GM21447 (cell line): ENCODE results near the gene REG4.
"Not testable (repeated sequence)": the region's sequence is repeated elsewhere in the genome, so short reads cannot be mapped to it uniquely, and the experiment has no call there.

ENCODE experiments used
- ATAC-seq: cut with Tn5 transposase; IDR thresholded peaks from one replicate; pipeline ENCODE4 v1.9.1; 2021; ENCODE audit not compliant: unreplicated experiment

The REG4 gene

DNA sequence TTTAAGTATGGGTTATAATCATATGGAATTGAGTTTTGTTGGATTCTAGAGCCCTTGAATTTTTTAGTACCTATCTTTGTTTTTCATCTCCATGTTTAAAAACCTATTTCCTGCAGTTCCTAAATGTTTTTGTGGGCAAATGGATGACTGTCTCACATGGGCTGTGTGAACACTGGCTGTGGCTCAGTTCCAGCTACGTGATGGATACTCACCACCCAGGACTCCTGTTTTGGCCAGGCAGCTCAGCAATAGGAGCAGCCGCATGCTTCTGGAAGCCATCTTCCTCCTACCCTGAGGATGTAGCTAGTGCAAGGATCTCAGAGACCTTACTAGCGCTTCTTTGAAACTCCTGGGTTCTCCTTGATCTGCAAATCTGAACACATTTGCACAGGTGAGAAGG lies 2.8 kb downstream of the REG4 start:
- no peak for ATAC-seq

DNA sequence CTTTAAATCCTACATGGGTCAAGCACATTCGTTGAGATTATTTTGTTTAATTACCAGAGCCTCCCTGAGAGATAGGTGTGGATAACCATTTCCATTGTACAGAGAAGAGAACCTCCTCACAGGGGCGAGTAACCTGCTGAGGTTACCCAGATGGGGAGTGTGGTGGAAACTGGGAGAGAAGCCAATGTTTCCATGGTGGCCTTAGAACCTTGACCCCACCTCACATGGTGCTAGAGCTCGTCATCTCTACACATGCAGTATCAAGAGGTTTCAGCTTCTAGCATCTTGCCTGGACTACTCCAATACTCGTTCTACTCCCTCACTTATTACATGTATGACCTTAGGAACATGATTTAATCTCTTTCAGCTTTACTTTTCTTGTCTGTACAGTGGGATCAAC lies 4.8 kb downstream of the REG4 start:
- ATAC-seq: no peak

DNA sequence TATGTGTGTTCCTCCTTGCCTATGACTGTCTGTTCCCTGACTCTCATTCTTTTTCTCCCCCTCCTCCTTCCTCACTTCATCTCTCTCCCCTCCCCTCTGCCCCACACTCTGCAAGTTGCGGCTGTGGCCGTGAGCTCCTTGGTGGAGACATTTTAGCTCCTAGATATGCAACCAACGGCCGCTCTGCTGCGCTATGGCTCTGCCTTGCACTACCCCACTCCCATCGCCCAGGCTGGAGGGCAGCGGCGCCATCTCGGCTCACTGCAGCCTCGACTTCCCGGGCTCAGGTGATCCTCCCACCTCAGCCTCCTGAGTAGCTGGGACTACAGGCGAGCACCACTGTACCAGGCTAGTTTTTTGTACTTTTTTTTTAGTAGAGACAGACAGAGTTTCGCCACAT lies 5.5 kb downstream of the REG4 start:
- ATAC-seq: no peak

DNA sequence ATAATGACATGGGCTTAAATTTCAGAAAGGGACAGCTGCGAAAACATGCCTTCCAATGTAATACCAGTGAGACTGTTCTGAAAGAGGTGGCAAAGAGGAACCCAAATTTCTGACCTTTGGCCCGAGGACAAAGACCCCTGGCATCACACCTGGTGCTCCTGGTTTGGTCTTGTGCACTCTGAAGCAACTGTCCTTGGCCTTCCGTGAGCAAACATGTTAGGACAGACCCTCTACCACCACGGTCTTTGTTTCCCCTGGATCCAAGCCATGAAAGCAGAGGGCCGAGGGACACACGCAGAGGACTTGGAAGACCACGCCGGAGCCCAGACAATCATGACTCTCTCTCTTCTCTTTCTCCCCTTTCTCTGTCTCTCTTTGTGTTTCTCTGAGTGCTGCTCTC lies 6.0 kb downstream of the REG4 start:
- ATAC-seq: no peak

DNA sequence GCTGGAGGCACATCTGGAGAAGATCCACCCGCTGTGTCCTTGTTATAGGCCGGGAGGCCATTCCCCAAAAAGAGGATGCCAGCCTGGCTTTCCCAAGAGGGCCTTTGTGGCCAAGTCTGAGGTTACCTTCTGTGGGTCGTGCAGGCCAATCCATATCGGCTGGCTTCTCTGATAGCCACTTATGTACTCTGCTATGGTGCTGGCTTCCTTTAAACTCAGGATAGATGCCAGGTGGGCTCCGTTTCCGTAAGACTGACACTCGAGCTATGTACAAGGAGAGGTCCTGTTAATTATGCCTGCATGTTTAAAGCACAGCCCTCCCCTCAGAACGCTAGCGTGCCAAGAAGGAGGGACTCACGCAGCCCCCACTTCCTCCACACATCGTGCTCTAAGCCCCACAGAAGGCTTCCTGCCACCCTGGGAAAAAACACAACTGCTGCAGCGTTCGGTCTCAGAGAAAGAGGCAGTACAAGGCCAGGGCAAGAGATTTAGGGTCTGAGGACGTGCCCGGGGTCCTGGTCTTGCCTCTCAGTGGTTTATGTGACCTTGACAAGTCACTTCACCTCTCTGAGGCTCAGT lies 11.6 kb downstream of the REG4 start:
- ATAC-seq: no peak

DNA sequence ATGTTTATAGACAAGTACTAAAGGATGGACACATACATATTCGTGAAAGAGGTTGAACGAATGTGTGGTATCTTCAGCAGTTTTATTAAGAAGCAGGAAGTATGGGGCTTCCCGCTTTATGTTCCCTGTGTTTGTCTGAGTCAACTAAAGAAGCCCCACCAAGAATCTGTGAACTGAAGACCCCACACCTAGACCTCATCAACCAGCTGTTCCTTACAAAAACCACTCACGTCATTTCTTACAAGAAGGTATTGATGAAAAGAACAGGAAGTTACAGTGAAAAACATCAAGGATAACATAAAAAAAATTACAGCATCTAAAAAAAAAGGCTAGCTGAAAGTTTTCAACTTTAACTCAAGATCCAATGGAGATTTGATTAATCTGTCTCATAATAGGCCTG lies 12.3 kb downstream of the REG4 start:
- no peak for ATAC-seq

DNA sequence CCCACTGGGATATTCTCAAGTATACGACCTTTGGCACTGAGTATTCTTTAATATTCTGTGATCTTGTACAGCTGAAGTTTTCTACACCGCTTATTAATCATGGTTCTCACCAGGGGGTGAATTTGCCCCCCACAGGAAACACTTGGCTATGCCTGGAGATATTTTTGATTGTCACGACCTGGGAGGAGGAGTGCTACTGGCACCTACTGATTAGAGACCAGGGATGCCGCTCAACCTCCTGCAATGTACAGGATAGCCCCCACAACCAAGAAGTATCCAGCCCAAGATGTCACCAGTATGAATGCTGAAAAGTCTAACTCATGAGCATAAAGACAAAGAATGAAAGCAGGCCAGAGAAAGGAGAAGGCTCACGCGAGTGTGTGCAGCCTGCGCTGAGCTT lies 13.7 kb downstream of the REG4 start:
- no peak for ATAC-seq

DNA sequence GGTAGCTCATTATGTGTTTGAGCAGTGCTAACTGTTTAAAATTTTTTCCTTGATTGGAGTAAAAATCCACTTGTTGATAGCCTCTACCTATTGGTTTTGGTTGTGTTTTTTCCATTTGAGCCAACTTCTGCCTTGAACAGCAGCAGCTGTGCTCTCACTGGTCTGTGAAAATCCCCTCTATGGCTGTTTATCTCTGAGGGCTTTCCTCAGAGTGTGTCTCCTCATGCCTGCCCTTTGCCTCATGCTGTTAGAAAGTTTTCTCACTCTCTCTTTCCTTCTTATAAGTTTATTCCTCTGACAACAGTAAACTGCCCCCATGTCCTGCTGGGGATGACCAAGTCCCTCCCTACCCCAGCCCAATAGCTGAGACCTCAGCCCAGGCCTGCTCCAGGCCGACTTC lies 14.1 kb downstream of the REG4 start:
- ATAC-seq: no peak

DNA sequence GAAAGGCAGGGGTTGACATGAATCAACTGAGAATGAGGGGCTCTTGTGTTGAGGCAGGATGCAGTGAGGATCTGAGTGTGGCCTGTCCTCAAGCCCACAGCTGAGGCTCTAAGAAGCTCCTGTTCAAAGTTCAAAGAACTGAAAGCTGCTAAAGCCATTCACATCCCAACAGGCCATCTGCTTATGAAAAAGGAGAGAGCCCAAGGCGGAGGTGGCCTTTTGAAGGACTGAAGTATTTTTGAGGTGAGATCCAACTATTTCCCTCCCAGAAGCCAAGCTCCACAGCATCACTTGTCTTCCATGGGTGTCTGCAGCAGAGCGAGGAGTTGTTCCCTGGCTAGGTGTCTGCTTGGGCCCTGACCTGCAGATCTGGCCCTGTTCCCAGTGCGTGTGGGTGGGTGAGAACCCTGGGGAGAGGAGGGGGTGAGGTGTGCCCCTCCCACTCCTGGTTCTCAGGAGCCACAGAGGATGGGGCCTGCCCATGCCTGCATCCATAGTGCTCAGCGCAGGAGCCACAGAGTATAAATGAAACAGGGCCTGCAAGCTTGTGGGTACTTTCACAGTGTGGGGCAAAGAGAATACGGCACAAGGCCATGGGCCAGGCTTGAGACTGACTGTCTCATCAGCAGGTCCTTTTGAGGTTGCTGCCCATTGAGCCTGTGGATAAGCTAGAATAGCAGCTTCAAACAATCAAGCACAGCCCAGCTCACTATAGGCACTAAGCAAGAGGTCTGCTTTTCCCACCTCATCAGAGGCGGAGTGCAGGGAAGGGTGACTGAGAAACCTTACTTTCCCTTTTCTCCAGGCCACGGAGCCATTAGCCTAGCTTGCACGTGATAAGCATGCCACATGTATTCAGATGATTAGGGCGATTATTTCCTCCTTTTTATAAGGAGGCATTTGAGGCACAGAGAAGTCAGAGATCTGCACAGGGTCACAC lies 15.7 kb downstream of the REG4 start:
- ATAC-seq: no peak

DNA sequence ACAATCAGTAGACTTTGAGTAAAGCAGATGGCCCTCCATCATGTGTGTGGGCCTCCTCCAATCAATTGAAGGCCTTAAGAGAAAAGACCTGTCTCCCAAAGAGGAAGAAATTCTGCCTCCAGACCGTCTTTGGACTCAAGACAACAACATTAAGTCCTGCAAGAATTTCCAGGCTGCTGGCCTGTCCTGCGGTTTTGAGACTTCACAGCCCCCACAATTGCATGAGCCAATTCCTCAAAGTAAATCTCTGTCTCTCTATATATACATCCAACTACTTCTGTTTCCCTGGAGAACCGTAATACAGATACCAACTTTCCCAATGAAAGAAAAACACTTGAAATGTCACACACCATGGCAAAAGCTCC lies 16.4 kb downstream of the REG4 start:
- ATAC-seq: no peak

DNA sequence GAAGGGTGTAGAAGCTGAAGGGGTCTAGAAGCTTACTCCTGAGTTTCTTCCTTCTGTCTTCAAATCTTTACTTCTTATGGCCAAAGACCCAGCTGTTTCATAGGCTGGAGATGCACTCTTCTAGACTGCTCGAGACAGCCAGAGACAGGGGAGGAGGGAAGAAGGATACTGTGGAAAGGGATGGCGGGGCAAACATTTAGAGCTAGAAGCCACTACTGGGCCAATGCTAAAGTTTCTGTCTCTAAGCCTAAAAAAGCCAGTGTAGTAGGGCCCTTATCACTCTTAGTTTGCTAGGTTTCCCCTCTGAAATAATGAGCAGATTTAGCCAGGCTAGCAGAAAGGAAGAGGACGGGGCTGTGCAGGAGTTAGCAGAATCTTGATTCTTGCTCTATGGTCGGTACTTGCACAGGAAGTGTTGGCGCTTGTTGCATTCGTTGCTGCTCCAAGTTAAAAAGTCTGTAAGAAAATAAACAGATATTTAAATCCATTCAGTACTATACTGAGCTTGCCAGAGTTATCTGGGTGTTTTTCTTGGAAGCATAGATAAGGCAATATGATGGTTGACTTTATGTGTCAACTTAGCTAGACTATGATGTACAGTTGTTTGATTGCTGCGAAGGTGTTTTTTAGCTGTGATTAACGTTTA lies 16.9 kb downstream of the REG4 start:
- ATAC-seq: no peak

DNA sequence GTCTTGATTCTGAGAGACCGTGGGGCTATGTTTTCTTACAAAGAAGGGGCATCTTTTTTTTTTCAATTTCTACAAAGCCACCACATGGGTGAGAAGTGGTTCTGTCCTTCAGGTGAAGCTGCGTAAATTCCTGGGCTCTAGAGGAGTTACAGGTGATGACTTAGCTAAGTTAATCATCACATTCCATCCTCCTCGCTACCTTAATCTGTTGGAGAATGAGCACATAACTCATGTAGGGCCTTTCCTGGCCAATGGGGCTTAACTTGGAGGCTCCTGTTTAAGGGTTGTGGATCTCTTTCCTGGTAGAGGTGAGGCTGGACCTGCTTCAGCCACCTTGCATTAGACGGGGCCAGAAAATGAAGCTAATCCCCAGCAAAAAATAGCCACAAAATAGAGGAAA lies 19.9 kb downstream of the REG4 start:
- no peak for ATAC-seq

DNA sequence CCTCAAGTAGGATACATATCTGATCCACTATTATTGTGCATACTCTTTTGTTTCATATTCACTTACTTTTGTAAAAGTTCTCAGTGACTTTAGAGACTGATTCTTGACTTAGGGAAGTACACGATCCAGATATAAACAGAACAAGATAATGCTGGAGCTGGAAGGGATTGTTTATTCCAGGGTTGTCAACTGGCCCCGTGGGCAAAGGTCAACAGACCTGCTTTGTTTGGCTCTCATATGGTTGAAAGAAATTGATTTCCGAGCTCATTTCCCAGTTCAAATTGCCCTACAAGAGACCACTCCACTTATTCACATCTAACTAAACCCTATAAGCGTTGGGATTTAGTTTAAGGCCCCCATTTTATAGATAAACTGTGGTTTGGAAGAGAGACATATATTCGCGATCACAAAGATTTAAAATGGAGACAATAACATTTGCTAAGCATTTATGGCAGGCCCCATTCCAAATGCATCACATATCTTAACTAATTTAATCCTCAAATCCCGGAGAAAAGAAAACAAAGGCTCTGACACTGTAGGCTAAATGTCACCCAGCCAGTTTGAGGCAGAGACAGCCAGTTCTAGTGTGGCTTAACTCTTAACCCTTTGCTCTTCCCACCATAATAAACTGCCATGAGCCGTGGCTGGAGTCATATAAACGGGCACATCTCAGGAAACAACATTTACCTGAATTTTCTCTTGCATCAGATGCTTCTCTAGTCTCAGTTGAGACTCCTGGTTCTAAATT lies 20.6 kb downstream of the REG4 start:
- no peak for ATAC-seq

DNA sequence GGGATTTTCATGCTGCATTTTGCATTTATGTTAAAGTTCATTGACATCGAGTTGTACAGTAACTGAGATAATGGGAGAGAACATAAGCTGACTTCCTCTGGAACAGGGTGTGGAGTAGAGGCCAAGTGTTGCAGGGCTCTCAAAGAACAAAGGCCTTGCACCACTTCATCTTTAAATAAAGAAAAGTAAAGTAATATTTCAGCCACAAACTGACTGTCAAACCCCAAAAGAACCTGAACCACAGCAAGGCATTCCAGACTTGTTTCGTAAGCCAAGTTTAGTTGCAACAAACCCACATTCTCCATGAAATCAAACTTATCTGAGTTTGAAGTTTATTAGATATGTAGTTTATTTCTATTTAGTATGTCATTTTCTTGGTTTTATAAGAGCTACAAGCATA lies 23.5 kb downstream of the REG4 start:
- no peak for ATAC-seq

DNA sequence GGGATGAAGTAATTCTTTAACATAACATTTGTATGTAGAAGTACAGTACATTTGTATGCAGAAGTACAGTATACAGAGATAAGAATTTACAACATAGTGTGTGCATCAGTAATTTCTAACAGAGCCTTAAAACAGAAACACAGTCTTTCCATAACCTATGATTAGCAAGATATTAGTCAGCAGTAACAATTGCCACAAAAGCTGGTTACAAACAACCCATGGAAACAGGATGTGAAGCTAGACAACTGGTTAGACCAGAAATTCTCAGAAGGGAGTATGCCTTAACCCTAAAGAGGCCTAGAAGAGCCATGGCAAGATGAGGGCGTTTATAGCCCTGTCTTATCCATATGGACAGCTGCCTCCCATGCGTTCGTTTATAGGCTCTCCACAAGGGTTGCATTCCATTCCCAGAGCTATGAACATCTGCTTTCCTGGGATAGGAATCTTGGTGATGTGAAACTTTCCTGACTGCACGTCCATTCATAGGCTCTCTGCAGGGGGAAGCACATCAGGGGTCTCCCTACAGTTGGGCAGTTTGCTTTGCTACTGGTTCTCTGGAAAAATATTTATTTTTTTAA lies 24.7 kb downstream of the REG4 start:
- ATAC-seq: not testable (repeated sequence)

DNA sequence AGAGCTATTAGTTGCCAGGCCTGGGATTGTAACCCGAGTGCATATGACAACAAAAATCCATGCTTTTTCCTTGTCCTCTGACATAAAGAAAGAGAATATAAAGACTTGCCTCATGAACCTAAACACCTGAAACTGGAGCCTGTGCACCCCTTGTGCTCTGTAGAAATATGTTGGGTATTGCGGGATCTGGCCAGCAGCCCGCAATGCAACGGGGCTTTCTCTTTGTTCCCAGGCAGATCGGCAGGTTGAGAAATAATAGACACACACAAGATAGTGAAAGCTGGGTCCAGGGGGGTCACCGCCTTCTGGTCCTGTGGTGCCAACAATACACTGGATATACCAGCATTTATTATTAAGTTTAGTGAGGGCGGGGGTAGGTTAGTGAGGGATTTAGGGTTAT lies 25.2 kb downstream of the REG4 start:
- ATAC-seq: not testable (repeated sequence)

DNA sequence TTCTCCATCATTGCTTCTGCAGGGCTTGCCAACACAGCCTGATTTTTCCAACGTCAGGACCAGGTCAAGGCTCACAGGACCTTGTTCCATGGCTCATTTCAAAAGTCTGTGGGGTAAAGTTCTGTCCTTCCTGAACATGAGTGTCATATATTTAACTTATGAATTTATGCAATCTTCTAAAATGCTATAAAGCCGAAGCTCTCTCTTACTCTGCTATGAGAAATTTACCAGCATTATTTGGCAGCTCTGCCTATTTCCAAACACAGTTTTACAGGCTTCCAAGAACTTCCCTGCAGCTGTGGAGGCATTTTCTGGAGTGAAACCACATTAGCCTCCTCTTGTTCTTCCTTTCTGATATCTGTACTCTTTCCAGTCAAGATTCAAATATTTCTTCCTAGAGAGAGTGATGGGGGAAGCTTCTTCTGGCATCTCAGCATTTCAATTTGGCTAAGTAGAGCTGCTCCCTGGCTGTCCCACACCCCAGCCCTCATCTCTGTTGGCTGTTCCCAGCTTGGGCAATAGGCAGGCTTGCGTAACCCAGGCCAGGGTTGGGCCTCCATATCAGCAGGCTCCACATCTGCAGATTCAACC lies 27.0 kb downstream of the REG4 start:
- no peak for ATAC-seq

DNA sequence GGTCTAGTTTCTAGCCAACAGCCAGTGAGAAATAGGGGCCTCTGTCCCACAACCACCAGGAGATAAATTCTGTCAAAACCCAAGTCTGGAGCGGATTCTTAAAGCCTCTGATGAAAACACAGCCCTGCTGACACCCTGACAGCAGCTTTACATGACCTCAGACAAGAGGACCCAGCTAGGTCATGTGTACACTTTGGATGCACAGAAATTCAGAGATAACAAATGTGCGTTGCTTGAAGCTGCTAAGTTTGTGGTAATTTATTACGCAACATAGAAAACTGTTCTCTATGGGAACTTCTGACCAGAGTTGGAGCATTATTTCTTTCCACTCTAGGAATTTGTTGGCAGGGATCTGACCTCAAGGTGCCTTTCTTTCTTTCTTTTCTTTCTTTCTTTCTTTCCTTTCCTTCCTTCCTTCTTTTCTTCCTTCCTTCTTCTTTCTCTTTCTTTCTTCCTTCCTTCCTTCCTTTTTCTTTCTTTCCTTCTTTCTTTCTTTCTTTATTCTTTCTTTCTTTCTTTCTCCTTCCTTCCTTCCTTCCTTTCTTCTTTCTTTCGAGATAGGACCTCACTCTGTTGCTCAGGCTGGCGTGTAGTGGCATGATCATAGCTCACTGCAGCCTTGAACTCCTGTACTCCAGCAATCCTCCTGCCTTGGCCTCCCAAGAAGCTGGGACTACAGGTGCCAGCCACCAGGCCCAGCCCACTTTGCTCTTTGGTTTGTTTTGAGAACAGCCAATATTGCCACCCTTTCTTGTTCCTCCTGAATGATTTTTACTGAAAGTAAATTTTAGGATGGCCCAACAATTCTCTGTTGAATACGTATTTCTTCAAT lies 27.7 kb downstream of the REG4 start:
- no peak for ATAC-seq

DNA sequence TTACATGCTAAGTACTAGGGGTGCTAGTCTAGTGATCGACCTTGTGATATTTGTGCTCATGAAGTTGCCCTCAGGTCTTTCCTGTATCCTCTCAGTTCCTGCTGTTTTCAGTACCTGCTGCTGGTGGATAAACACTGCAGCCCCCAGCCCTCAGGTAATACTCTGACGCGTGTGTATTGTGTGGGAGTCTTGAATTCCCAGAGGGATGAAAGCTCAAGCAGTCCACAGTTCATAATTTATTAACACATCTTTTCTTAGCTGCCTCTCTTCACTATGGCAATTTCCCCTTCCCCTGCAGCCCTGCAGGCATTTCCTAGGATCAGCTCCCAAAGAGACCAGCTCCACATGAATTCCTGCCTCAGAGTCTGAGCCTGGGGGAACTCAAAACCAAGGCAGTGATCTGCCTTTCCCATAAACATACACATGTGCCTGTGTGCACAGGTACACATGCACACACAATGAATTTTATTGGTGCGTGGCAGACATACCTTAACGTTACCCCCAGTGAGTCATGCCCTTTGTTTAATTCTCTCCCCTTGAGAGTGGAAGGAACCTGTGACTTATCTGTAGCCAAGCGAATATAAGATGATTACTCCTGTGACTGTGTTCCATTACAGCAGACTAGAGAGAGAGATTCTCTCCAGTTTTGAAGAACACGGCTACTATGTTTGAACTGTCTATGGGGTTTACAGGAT lies 28.5 kb downstream of the REG4 start:
- ATAC-seq: no peak
